Measurements from ENCODE around the gene NDFIP1. TPM values are rescaled to one million over a fixed set of nuclear protein-coding genes. Genes with fewer than 3 reads are reported as not detected.
A peak's percentile ranks its signal among the peaks of the same experiment; 100 is the strongest.

Gene NDFIP1
- polyA plus RNA-seq, 1 donor (not counting 4 experiments of a cell fraction or from before 2014, with no cell fraction given) = 38.2 TPM

- dilution Hi-C loops (cut with MboI; ENCODE audit: extremely low pct_ligation_motif_present, low sequenced_read_pairs) = no loop called here
- Histone ChIP-seq H3K4me3 (ENCODE audit: control insufficient read depth in 2 of 3, extremely low read depth in 1 of 3, insufficient read depth in 2 of 3, low read depth in 1 of 3, low read length in 3 of 3) (no peak overlapping the region), H3K9ac (ENCODE audit: control insufficient read depth, extremely low read depth, insufficient read depth, low read length) (no peak overlapping the region), H3K27me3 (ENCODE audit: control insufficient read depth, extremely low read depth, insufficient read depth, low read length) (no peaks in the 10 kb centered on the region), H2AFZ (ENCODE audit: control insufficient read depth, low read length) (no peak overlapping the region), H3K9me1 (ENCODE audit: control insufficient read depth, extremely low read depth, insufficient read depth, low read length) (no peaks in the 10 kb centered on the region), H3K4me1 (ENCODE audit: control insufficient read depth, extremely low read depth, insufficient read depth, low read length) (peaks cover 12% of the 10 kb centered on the region), H3K4me2 (ENCODE audit: control insufficient read depth, extremely low read depth, insufficient read depth, low read depth, low read length) (peak overlapping the region; percentile 22), H3K36me3 (ENCODE audit: control insufficient read depth in 2 of 2, extremely low read depth in 1 of 2, insufficient read depth in 2 of 2, low read length in 2 of 2) (no peaks in the 10 kb centered on the region), H3K27ac (ENCODE audit: control insufficient read depth, insufficient read depth, low read length) (peak overlapping the region; percentile 49), H3K79me2 (ENCODE audit: control insufficient read depth, insufficient read depth, low read length) (no peaks in the 10 kb centered on the region), H3K9me3 (ENCODE audit: control insufficient read depth, low read depth, low read length) (no peaks in the 10 kb centered on the region), H4K20me1 (ENCODE audit: control insufficient read depth, extremely low read depth, insufficient read depth, low read length) (no peaks in the 10 kb centered on the region)
- FAIRE-seq (peak; percentile 95), DNase-seq (ENCODE audit: low read depth, low spot score) (peak; percentile 55)
- TF ChIP-seq CTCF (optimal IDR thresholded peaks at IDR 0.05 in 1 of 3, IDR thresholded peaks at IDR 0.05 in 1 of 3, conservative IDR thresholded peaks at IDR 0.05 in 1 of 3; ENCODE audit: extremely low read depth in 1 of 3, insufficient read depth in 2 of 3, low read length in 3 of 3) (no peak), EZH2 (IDR thresholded peaks at IDR 0.05; ENCODE audit: low read length) (no peak)
These were observed 92.9 kb downstream of the NDFIP1 start for GRCh38 chr5:142201471-142201887.

- DNase-seq (ENCODE audit: low read depth, low spot score) (no peak), FAIRE-seq (peak; percentile 77)
- H3K9me3 ChIP-seq (ENCODE audit: control insufficient read depth, low read depth, low read length) = no peaks in the 10 kb centered on the region
- H2AFZ ChIP-seq (ENCODE audit: control insufficient read depth, low read length) = no peak overlapping the region
- no peak overlapping the region for H3K4me3 ChIP-seq (ENCODE audit: control insufficient read depth in 2 of 3, extremely low read depth in 1 of 3, insufficient read depth in 2 of 3, low read depth in 1 of 3, low read length in 3 of 3)
- peaks cover 12% of the 10 kb centered on the region for H3K4me1 ChIP-seq (ENCODE audit: control insufficient read depth, extremely low read depth, insufficient read depth, low read length)
- H3K36me3 ChIP-seq (ENCODE audit: control insufficient read depth in 2 of 2, extremely low read depth in 1 of 2, insufficient read depth in 2 of 2, low read length in 2 of 2) = no peaks in the 10 kb centered on the region
- dilution Hi-C loops (cut with MboI; ENCODE audit: extremely low pct_ligation_motif_present, low sequenced_read_pairs) = no loop called here
- no peak overlapping the region for H3K4me2 ChIP-seq (ENCODE audit: control insufficient read depth, extremely low read depth, insufficient read depth, low read depth, low read length)
- no peak for TF ChIP-seq CTCF (optimal IDR thresholded peaks at IDR 0.05 in 1 of 3, IDR thresholded peaks at IDR 0.05 in 1 of 3, conservative IDR thresholded peaks at IDR 0.05 in 1 of 3; ENCODE audit: extremely low read depth in 1 of 3, insufficient read depth in 2 of 3, low read length in 3 of 3)
- no peak for TF ChIP-seq EZH2 (IDR thresholded peaks at IDR 0.05; ENCODE audit: low read length)
- no peaks in the 10 kb centered on the region for H4K20me1 ChIP-seq (ENCODE audit: control insufficient read depth, extremely low read depth, insufficient read depth, low read length)
- no peak overlapping the region for H3K27ac ChIP-seq (ENCODE audit: control insufficient read depth, insufficient read depth, low read length)
- no peaks in the 10 kb centered on the region for H3K27me3 ChIP-seq (ENCODE audit: control insufficient read depth, extremely low read depth, insufficient read depth, low read length)
- H3K9ac ChIP-seq (ENCODE audit: control insufficient read depth, extremely low read depth, insufficient read depth, low read length) = no peak overlapping the region
- H3K9me1 ChIP-seq (ENCODE audit: control insufficient read depth, extremely low read depth, insufficient read depth, low read length) = no peaks in the 10 kb centered on the region
- no peaks in the 10 kb centered on the region for H3K79me2 ChIP-seq (ENCODE audit: control insufficient read depth, insufficient read depth, low read length)
These were observed 93.7 kb downstream of the NDFIP1 start for GRCh38 chr5:142202282-142202681.

Other genes with a start within 250 kb of the NDFIP1 start
- gene PCDH1, start 230.4 kb upstream of the NDFIP1 start, polyA plus RNA-seq = 10.0 to 19.9 TPM (median 14.2 TPM) in 3 replicates
- gene DELE1, start 184.9 kb upstream of the NDFIP1 start, polyA plus RNA-seq = 37.3 to 49.6 TPM (median 37.5 TPM) in 3 replicates
- 0.01 to 0.03 TPM (median 0.01 TPM) in 3 replicates for gene PCDH12, start 150.6 kb upstream of the NDFIP1 start, polyA plus RNA-seq
- gene RNF14, start 139.7 kb upstream of the NDFIP1 start, polyA plus RNA-seq = 63.6 to 65.8 TPM (median 64.4 TPM) in 3 replicates
- gene GNPDA1, start 95.8 kb upstream of the NDFIP1 start, polyA plus RNA-seq = 18.0 to 32.6 TPM (median 19.1 TPM) in 3 replicates
- gene SPRY4, start 216.2 kb downstream of the NDFIP1 start, polyA plus RNA-seq = 8.4 to 12.3 TPM (median 10.2 TPM) in 3 replicates